Neural cell (in vitro differentiated cells): Measurements from ENCODE around the gene MRTFB. TPM values are rescaled to one million over a fixed set of nuclear protein-coding genes. Genes with fewer than 3 reads are reported as not detected.

Source experiments
- H2AFZ ChIP-seq: fragments of 200-600, 300-800 bp; sonication (generic), shearing (Covaris generic); 2 replicates; pipeline ENCODE4 v1.6.0; 2014; ENCODE audit warnings: low read depth, mild to moderate bottlenecking, antibody characterized with exemption, low read length, moderate library complexity
- H3F3A ChIP-seq: fragments of 200-600 bp; shearing (Covaris generic); 2 replicates; pipeline ENCODE4 v1.6.1; 2016; ENCODE audit warnings: mild to moderate bottlenecking, moderate library complexity, mixed read lengths, antibody characterized with exemption, low read length; ENCODE audit not compliant: insufficient read depth, poor library complexity, severe bottlenecking
- H3K27ac ChIP-seq: fragments of 200-600, 300-800 bp; sonication (generic), shearing (Covaris generic); 2 replicates; pipeline ENCODE4 v1.5.1; 2014; ENCODE audit warnings: mild to moderate bottlenecking, low read length, moderate library complexity
- H3K27me3 ChIP-seq: fragments of 300-800, 200-600 bp; sonication (generic), shearing (Covaris generic); 2 replicates; pipeline ENCODE4 v1.6.0; 2014; ENCODE audit warnings: mild to moderate bottlenecking, low read depth, low read length, moderate library complexity; ENCODE audit not compliant: insufficient read depth
- H3K36me3 ChIP-seq: fragments of 300-800, 200-600 bp; sonication (generic), shearing (Covaris generic); 2 replicates; pipeline ENCODE4 v1.5.1; 2014; ENCODE audit warnings: mild to moderate bottlenecking, antibody characterized with exemption, low read length, moderate library complexity; ENCODE audit not compliant: insufficient read depth
- H3K4me2 ChIP-seq: fragments of 300-800, 200-600 bp; sonication (generic), shearing (Covaris generic); 2 replicates; pipeline ENCODE4 v1.6.0; 2014; ENCODE audit warnings: mild to moderate bottlenecking, low read length
- H3K4me3 ChIP-seq: fragments of 300-800, 200-600 bp; sonication (generic), shearing (Covaris generic); 2 replicates; pipeline ENCODE4 v1.5.1; 2014; ENCODE audit warnings: mild to moderate bottlenecking, low read length, moderate library complexity
- H3K79me2 ChIP-seq: fragments of 200-600 bp; shearing (Covaris generic); replicated peaks from 2 replicates; pipeline ENCODE4 v1.6.0; 2014; ENCODE audit warnings: mild to moderate bottlenecking, low read length, moderate library complexity; ENCODE audit not compliant: insufficient read depth
- H3K9ac ChIP-seq: fragments of 300-800, 200-600 bp; sonication (generic), shearing (Covaris generic); 2 replicates; pipeline ENCODE4 v1.6.1; 2016; ENCODE audit warnings: mild to moderate bottlenecking, low read length, mixed read lengths
- H3K9me2 ChIP-seq: fragments of 200-600 bp; shearing (Covaris generic); 2 replicates; pipeline ENCODE4 v1.6.1; 2016; ENCODE audit warnings: mild to moderate bottlenecking, low read length, mixed read lengths; ENCODE audit not compliant: insufficient read depth
- H3K9me3 ChIP-seq: fragments of 200-600, 300-800 bp; sonication (generic), shearing (Covaris generic); 2 replicates; pipeline ENCODE4 v1.6.1; 2016; ENCODE audit warnings: mild to moderate bottlenecking, mixed run types, low read length, moderate library complexity, mixed read lengths
- H4K20me1 ChIP-seq: fragments of 200-600 bp; shearing (Covaris generic); 2 replicates; pipeline ENCODE4 v1.6.1; 2016; ENCODE audit warnings: mild to moderate bottlenecking, mixed run types; ENCODE audit not compliant: insufficient read depth
- EP300 ChIP-seq: fragments of 450-650 bp; conservative IDR thresholded peaks from 2 replicates; pipeline ENCODE4 v1.6.1; 2014; ENCODE audit warnings: antibody characterized with exemption, mild to moderate bottlenecking, moderate library complexity; ENCODE audit not compliant: poor library complexity, severe bottlenecking
- EZH2 ChIP-seq: fragments of 200-600, 300-800 bp; shearing (Covaris generic), sonication (generic); IDR thresholded peaks from 2 replicates; pipeline ENCODE4 v1.6.1; 2014; ENCODE audit warnings: antibody characterized with exemption, low read length, borderline replicate concordance, mild to moderate bottlenecking; ENCODE audit not compliant: insufficient read depth, poor library complexity, severe bottlenecking
- MXI1 ChIP-seq: fragments of 450-650 bp; conservative IDR thresholded peaks from 2 replicates; pipeline ENCODE4 v1.6.1; 2014; ENCODE audit warnings: antibody characterized with exemption, mild to moderate bottlenecking; ENCODE audit not compliant: poor library complexity, severe bottlenecking
- POLR2AphosphoS5 ChIP-seq: IDR thresholded peaks from 2 replicates; pipeline ENCODE4 v1.6.1; 2012
- RAD21 ChIP-seq: fragments of 450-650 bp; conservative IDR thresholded peaks from 2 replicates; pipeline ENCODE4 v1.6.1; 2014; ENCODE audit warnings: antibody characterized with exemption, mild to moderate bottlenecking, moderate library complexity
- SMC3 ChIP-seq: fragments of 450-650 bp; conservative IDR thresholded peaks from 2 replicates; pipeline ENCODE4 v1.6.1; 2014; ENCODE audit warnings: antibody characterized with exemption, mild to moderate bottlenecking, moderate library complexity; ENCODE audit not compliant: poor library complexity
- TAF1 ChIP-seq: IDR thresholded peaks from 2 replicates; pipeline ENCODE4 v1.6.1; 2012; ENCODE audit warnings: low read depth
- polyA plus RNA-seq: library from polyadenylated mRNA; depleted of rRNA; stranded (reverse); fragments of >200 nt; gene quantifications from 2 replicates; pipeline ENCODE4 v1.2.3, GENCODE V29; 2014
- TF ChIP-seq, protein P1 (sequence below): IDR thresholded peaks from 2 replicates; pipeline ENCODE4 v1.6.1; 2012; ENCODE audit warnings: borderline replicate concordance
- TF ChIP-seq, protein P2 (sequence below): fragments of 450-650 bp; IDR thresholded peaks from 2 replicates; pipeline ENCODE4 v1.5.1; 2014; ENCODE audit warnings: antibody characterized with exemption, mild to moderate bottlenecking, moderate library complexity; ENCODE audit not compliant: poor library complexity, severe bottlenecking

MRTFB gene
- polyA plus RNA-seq, 1 donor from 2014 or later = 18.6 TPM

- Histone ChIP-seq H3K4me3 (no peak overlapping the region), H3K79me2 (no peaks in the 10 kb centered on the region), H3K9ac (no peak overlapping the region), H3F3A (peaks cover 5% of the 10 kb centered on the region), H3K36me3 (no peaks in the 10 kb centered on the region), H2AFZ (no peak overlapping the region), H3K27me3 (no peaks in the 10 kb centered on the region), H3K9me3 (no peaks in the 10 kb centered on the region), H4K20me1 (no peaks in the 10 kb centered on the region), H3K27ac (no peak overlapping the region), H3K4me2 (no peak overlapping the region), H3K9me2 (no peaks in the 10 kb centered on the region)
- TF ChIP-seq, protein P1, sequence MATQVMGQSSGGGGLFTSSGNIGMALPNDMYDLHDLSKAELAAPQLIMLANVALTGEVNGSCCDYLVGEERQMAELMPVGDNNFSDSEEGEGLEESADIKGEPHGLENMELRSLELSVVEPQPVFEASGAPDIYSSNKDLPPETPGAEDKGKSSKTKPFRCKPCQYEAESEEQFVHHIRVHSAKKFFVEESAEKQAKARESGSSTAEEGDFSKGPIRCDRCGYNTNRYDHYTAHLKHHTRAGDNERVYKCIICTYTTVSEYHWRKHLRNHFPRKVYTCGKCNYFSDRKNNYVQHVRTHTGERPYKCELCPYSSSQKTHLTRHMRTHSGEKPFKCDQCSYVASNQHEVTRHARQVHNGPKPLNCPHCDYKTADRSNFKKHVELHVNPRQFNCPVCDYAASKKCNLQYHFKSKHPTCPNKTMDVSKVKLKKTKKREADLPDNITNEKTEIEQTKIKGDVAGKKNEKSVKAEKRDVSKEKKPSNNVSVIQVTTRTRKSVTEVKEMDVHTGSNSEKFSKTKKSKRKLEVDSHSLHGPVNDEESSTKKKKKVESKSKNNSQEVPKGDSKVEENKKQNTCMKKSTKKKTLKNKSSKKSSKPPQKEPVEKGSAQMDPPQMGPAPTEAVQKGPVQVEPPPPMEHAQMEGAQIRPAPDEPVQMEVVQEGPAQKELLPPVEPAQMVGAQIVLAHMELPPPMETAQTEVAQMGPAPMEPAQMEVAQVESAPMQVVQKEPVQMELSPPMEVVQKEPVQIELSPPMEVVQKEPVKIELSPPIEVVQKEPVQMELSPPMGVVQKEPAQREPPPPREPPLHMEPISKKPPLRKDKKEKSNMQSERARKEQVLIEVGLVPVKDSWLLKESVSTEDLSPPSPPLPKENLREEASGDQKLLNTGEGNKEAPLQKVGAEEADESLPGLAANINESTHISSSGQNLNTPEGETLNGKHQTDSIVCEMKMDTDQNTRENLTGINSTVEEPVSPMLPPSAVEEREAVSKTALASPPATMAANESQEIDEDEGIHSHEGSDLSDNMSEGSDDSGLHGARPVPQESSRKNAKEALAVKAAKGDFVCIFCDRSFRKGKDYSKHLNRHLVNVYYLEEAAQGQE = no peak
- TF ChIP-seq MXI1 (no peak), SMC3 (no peak), POLR2AphosphoS5 (no peak), EP300 (no peak), RAD21 (no peak), TAF1 (no peak), EZH2 (no peak)
- TF ChIP-seq, protein P2, sequence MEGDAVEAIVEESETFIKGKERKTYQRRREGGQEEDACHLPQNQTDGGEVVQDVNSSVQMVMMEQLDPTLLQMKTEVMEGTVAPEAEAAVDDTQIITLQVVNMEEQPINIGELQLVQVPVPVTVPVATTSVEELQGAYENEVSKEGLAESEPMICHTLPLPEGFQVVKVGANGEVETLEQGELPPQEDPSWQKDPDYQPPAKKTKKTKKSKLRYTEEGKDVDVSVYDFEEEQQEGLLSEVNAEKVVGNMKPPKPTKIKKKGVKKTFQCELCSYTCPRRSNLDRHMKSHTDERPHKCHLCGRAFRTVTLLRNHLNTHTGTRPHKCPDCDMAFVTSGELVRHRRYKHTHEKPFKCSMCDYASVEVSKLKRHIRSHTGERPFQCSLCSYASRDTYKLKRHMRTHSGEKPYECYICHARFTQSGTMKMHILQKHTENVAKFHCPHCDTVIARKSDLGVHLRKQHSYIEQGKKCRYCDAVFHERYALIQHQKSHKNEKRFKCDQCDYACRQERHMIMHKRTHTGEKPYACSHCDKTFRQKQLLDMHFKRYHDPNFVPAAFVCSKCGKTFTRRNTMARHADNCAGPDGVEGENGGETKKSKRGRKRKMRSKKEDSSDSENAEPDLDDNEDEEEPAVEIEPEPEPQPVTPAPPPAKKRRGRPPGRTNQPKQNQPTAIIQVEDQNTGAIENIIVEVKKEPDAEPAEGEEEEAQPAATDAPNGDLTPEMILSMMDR = no peak
Measured at GRCh38 chr16:14198012-14198411, 126.9 kb downstream of the MRTFB start.

DNA sequence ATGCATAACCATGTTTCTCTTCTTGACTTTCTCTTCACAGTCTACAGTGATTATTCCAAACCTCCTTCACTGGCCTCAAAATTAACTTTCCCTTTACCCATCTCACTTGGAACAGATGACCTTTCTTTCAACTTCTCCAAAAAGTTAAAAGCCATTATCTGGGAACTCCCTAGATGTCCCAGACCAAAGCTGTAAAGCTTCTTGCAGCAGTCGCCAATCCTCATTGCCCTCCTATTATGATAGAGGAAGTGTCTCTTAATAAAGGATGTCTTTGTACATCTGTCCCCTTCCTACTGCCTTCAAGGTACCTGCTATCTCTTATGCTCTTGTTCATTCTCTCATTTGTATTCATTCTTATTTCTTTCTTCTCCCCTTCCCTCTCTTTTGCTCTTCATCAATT is 127.5 kb downstream of the MRTFB start:
- Histone ChIP-seq H3K9me3 (no peaks in the 10 kb centered on the region), H3K9me2 (no peaks in the 10 kb centered on the region), H3F3A (peaks cover 5% of the 10 kb centered on the region), H3K79me2 (no peaks in the 10 kb centered on the region), H3K4me2 (no peak overlapping the region), H3K4me3 (no peak overlapping the region), H3K9ac (no peak overlapping the region), H4K20me1 (no peaks in the 10 kb centered on the region), H2AFZ (no peak overlapping the region), H3K36me3 (no peaks in the 10 kb centered on the region), H3K27me3 (no peaks in the 10 kb centered on the region), H3K27ac (no peak overlapping the region)
- TF ChIP-seq MXI1 = no peak
- TF ChIP-seq POLR2AphosphoS5 = no peak
- TF ChIP-seq, protein P1 = no peak
- TF ChIP-seq TAF1 = no peak
- no peak for TF ChIP-seq RAD21
- no peak for TF ChIP-seq EP300
- TF ChIP-seq EZH2 = no peak
- no peak for TF ChIP-seq SMC3
- TF ChIP-seq, protein P2 = no peak
